Progenitor cell of endocrine pancreas (in vitro differentiated cells): Measurements from ENCODE around the gene DCAF11. TPM values are rescaled to one million over a fixed set of nuclear protein-coding genes. Genes with fewer than 3 reads are reported as not detected.

ENCODE experiments used
- DNase-seq: peaks from one replicate; pipeline ENCODE4 v3.0.0; 2021; ENCODE audit warnings: low spot score; ENCODE audit not compliant: unreplicated experiment
- H3K27ac Mint-ChIP-seq: 2 replicates; pipeline ENCODE4 v1.8.0; 2021; ENCODE audit warnings: mild to moderate bottlenecking, moderate library complexity, mixed read lengths
- H3K27me3 Mint-ChIP-seq: 2 replicates; pipeline ENCODE4 v1.8.0; 2021; ENCODE audit warnings: mixed read lengths
- H3K36me3 Mint-ChIP-seq: 2 replicates; pipeline ENCODE4 v1.8.0; 2022; ENCODE audit warnings: mixed read lengths; ENCODE audit not compliant: insufficient read depth
- H3K4me1 Mint-ChIP-seq: 2 replicates; pipeline ENCODE4 v1.8.0; 2021; ENCODE audit warnings: low read depth, mixed read lengths
- H3K4me3 Mint-ChIP-seq: 2 replicates; pipeline ENCODE4 v1.8.0; 2021; ENCODE audit warnings: low read depth, mild to moderate bottlenecking, moderate library complexity, mixed read lengths
- H3K9me3 Mint-ChIP-seq: 2 replicates; pipeline ENCODE4 v1.8.0; 2021; ENCODE audit warnings: low read depth, mixed read lengths
- CTCF ChIP-seq: fragments of 200-600 bp; sonication (generic); IDR thresholded peaks from one replicate; pipeline ENCODE4 v1.5.0; 2021; ENCODE audit warnings: antibody characterized with exemption, mild to moderate bottlenecking; ENCODE audit not compliant: unreplicated experiment
- total RNA-seq: library from RNA; stranded (reverse); gene quantifications from 2 replicates; pipeline ENCODE4 v1.2.1, GENCODE V29; 2021

Gene DCAF11
- total RNA-seq, 1 donor from 2014 or later: 79.7 TPM

GRCh38 chr14:24150993-24151392 lies 36.4 kb downstream of the DCAF11 start:
- H3K27me3 Mint-ChIP-seq: no peaks in the 10 kb centered on the region
- H3K36me3 Mint-ChIP-seq: peaks cover 15% of the 10 kb centered on the region

GRCh38 chr14:24151404-24152080 lies 37.0 kb downstream of the DCAF11 start:
- no peak overlapping the region for H3K27ac Mint-ChIP-seq
- no peak for DNase-seq
- H3K27me3 Mint-ChIP-seq: no peaks in the 10 kb centered on the region
- peaks cover 7% of the 10 kb centered on the region for H3K4me1 Mint-ChIP-seq
- H3K4me3 Mint-ChIP-seq: no peak overlapping the region
- H3K36me3 Mint-ChIP-seq: peaks cover 15% of the 10 kb centered on the region
- H3K9me3 Mint-ChIP-seq: no peaks in the 10 kb centered on the region
- TF ChIP-seq CTCF: no peak

More at GRCh38 chr14:24150993-24151392, 36.4 kb downstream of the DCAF11 start:
- DNase-seq: no peak
- no peak overlapping the region for H3K4me3 Mint-ChIP-seq
- peaks cover 12% of the 10 kb centered on the region for H3K4me1 Mint-ChIP-seq
- no peak for TF ChIP-seq CTCF
- H3K27ac Mint-ChIP-seq: no peak overlapping the region
- H3K9me3 Mint-ChIP-seq: no peaks in the 10 kb centered on the region

GRCh38 chr14:24155100-24155499 lies 40.5 kb downstream of the DCAF11 start:
- H3K27me3 Mint-ChIP-seq: no peaks in the 10 kb centered on the region
- H3K9me3 Mint-ChIP-seq: no peaks in the 10 kb centered on the region
- H3K4me1 Mint-ChIP-seq: no peaks in the 10 kb centered on the region
- DNase-seq: no peak
- H3K27ac Mint-ChIP-seq: no peak overlapping the region
- H3K36me3 Mint-ChIP-seq: peaks cover 22% of the 10 kb centered on the region
- no peak overlapping the region for H3K4me3 Mint-ChIP-seq
- TF ChIP-seq CTCF: no peak

- no peak for DNase-seq
- Mint-ChIP-seq H3K27me3 (no peaks in the 10 kb centered on the region), H3K9me3 (no peaks in the 10 kb centered on the region), H3K4me1 (peaks cover 10% of the 10 kb centered on the region), H3K4me3 (no peak overlapping the region), H3K27ac (no peak overlapping the region), H3K36me3 (peaks cover 22% of the 10 kb centered on the region)
- TF ChIP-seq CTCF: no peak
Measured at GRCh38 chr14:24156840-24157239, 42.3 kb downstream of the DCAF11 start.

- DNase-seq: no peak
- Mint-ChIP-seq H3K4me1 (peaks cover 14% of the 10 kb centered on the region), H3K27me3 (no peaks in the 10 kb centered on the region), H3K36me3 (peaks cover 21% of the 10 kb centered on the region), H3K4me3 (no peak overlapping the region), H3K27ac (no peak overlapping the region), H3K9me3 (no peaks in the 10 kb centered on the region)
- TF ChIP-seq CTCF: no peak
Measured at GRCh38 chr14:24157331-24157730, 42.8 kb downstream of the DCAF11 start.
